ENCODE results near the gene HSD17B8. TPM values are rescaled to one million over a fixed set of nuclear protein-coding genes. Genes with fewer than 3 reads are reported as not detected.

HSD17B8 gene
- total and polyA plus RNA-seq, 10 of the 15 experiments (the other 5 are each of a cell fraction or from before 2014, with no cell fraction given), result 3.1 to 54.3 (median 26.5) TPM

GRCh38 chr6:33176906-33177305, 27.5 kb upstream of the HSD17B8 start:
- Histone ChIP-seq H2AFZ (ENCODE audit: control insufficient read depth, low read depth, low read length) (no peak overlapping the region), H3K27me3 (replicated peaks in 1 of 2; ENCODE audit: control insufficient read depth in 2 of 2, insufficient read depth in 2 of 2, low read length in 1 of 2) (no peaks in the 10 kb centered on the region), H3K79me2 (ENCODE audit: control insufficient read depth, insufficient read depth, low read length) (no peaks in the 10 kb centered on the region), H3K4me3 (no peak overlapping the region), H3K4me2 (ENCODE audit: control insufficient read depth, insufficient read depth) (no peak overlapping the region), H3K9me3 (replicated peaks; ENCODE audit: control insufficient read depth, insufficient read depth, low read length) (no peaks in the 10 kb centered on the region), H3K4me1 (ENCODE audit: control insufficient read depth, insufficient read depth, low read length) (no peaks in the 10 kb centered on the region), H3K9ac (ENCODE audit: control insufficient read depth, insufficient read depth, low read length) (no peak overlapping the region), H3K27ac (ENCODE audit: control insufficient read depth, insufficient read depth) (no peak overlapping the region), H4K20me1 (ENCODE audit: control insufficient read depth, insufficient read depth) (no peaks in the 10 kb centered on the region), H3K36me3 (ENCODE audit: control insufficient read depth in 2 of 2, insufficient read depth in 2 of 2, low read length in 1 of 2) (no peaks in the 10 kb centered on the region)
- DNase-seq (ENCODE audit: low read depth, low spot score) (no peak), FAIRE-seq (no peak), ATAC-seq (no peak)
- 44% methylated on average over 7 of the region's 7 CpGs for WGBS (ENCODE audit: insufficient coverage, insufficient replicate concordance, low lambda C conversion rate, missing lambda C conversion rate)
- TF ChIP-seq NR2C1 (IDR thresholded peaks at IDR 0.05) (no peak), CREM (IDR thresholded peaks at IDR 0.05; ENCODE audit: low read depth) (no peak), MYB (IDR thresholded peaks at IDR 0.05; ENCODE audit: borderline replicate concordance, low read depth, low read length) (no peak), TCF12 (IDR thresholded peaks at IDR 0.05; ENCODE audit: low read depth, low read length) (no peak), HDGF (IDR thresholded peaks at IDR 0.05) (no peak), GATAD2B (conservative IDR thresholded peaks at IDR 0.05; ENCODE audit: low read depth) (no peak), CHD2 (IDR thresholded peaks at IDR 0.05; ENCODE audit: borderline replicate concordance, low read depth, low read length) (no peak), MEF2A (IDR thresholded peaks at IDR 0.05; ENCODE audit: insufficient read depth, low read depth, low read length) (no peak), KAT2A (conservative IDR thresholded peaks at IDR 0.05; ENCODE audit: control insufficient read depth, low read depth, low read length) (no peak), ZNF384 (IDR thresholded peaks at IDR 0.05; ENCODE audit: borderline replicate concordance, low read depth, low read length) (no peak)
- TF ChIP-seq, protein P1, sequence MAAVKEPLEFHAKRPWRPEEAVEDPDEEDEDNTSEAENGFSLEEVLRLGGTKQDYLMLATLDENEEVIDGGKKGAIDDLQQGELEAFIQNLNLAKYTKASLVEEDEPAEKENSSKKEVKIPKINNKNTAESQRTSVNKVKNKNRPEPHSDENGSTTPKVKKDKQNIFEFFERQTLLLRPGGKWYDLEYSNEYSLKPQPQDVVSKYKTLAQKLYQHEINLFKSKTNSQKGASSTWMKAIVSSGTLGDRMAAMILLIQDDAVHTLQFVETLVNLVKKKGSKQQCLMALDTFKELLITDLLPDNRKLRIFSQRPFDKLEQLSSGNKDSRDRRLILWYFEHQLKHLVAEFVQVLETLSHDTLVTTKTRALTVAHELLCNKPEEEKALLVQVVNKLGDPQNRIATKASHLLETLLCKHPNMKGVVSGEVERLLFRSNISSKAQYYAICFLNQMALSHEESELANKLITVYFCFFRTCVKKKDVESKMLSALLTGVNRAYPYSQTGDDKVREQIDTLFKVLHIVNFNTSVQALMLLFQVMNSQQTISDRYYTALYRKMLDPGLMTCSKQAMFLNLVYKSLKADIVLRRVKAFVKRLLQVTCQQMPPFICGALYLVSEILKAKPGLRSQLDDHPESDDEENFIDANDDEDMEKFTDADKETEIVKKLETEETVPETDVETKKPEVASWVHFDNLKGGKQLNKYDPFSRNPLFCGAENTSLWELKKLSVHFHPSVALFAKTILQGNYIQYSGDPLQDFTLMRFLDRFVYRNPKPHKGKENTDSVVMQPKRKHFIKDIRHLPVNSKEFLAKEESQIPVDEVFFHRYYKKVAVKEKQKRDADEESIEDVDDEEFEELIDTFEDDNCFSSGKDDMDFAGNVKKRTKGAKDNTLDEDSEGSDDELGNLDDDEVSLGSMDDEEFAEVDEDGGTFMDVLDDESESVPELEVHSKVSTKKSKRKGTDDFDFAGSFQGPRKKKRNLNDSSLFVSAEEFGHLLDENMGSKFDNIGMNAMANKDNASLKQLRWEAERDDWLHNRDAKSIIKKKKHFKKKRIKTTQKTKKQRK (IDR thresholded peaks at IDR 0.05; ENCODE audit: low read depth, low read length), result no peak
- TF ChIP-seq, protein P2, sequence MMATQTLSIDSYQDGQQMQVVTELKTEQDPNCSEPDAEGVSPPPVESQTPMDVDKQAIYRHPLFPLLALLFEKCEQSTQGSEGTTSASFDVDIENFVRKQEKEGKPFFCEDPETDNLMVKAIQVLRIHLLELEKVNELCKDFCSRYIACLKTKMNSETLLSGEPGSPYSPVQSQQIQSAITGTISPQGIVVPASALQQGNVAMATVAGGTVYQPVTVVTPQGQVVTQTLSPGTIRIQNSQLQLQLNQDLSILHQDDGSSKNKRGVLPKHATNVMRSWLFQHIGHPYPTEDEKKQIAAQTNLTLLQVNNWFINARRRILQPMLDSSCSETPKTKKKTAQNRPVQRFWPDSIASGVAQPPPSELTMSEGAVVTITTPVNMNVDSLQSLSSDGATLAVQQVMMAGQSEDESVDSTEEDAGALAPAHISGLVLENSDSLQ (IDR thresholded peaks at IDR 0.05), result no peak
- TF ChIP-seq, protein P3, sequence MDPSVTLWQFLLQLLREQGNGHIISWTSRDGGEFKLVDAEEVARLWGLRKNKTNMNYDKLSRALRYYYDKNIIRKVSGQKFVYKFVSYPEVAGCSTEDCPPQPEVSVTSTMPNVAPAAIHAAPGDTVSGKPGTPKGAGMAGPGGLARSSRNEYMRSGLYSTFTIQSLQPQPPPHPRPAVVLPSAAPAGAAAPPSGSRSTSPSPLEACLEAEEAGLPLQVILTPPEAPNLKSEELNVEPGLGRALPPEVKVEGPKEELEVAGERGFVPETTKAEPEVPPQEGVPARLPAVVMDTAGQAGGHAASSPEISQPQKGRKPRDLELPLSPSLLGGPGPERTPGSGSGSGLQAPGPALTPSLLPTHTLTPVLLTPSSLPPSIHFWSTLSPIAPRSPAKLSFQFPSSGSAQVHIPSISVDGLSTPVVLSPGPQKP (IDR thresholded peaks at IDR 0.05; ENCODE audit: low read depth, low read length), result no peak
- TF ChIP-seq, protein P4, sequence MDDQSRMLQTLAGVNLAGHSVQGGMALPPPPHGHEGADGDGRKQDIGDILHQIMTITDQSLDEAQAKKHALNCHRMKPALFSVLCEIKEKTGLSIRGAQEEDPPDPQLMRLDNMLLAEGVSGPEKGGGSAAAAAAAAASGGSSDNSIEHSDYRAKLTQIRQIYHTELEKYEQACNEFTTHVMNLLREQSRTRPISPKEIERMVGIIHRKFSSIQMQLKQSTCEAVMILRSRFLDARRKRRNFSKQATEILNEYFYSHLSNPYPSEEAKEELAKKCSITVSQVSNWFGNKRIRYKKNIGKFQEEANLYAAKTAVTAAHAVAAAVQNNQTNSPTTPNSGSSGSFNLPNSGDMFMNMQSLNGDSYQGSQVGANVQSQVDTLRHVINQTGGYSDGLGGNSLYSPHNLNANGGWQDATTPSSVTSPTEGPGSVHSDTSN (IDR thresholded peaks at IDR 0.05; ENCODE audit: insufficient replicate concordance, low read depth, low read length), result no peak
- in situ Hi-C loops (cut with MboI) (no loop called here), intact Hi-C loops (cut with micrococcal nuclease; ENCODE audit: unreplicated experiment) (no loop called here)
- ChIA-PET CTCF (no interaction called here), SMC1A (ENCODE audit: uncharacterized antibody, unreplicated experiment) (no interaction called here), RAD21 (ENCODE audit: unreplicated experiment) (interaction anchor here (0.8 kb wide), 1 partner anchor 27 kb away, joined by 3 read pairs; no protein-coding TSS in a partner anchor), POLR2A (no interaction called here)
- no TSS peak for BruUV-seq (replicated peaks)
